Trophoblast cell (in vitro differentiated cells and primary cell): ENCODE results near the gene RPRD1B.

Experiments used
- DNase-seq, 2 donors: peaks; one replicate each; pipeline ENCODE4 v3.0.0-alpha.2; 2016
- H2AFZ ChIP-seq: 2 replicates; pipeline ENCODE4 v1.6.1; 2013; ENCODE audit warnings: low read length, moderate library complexity, mild to moderate bottlenecking; ENCODE audit not compliant: insufficient read depth, poor library complexity
- H2AK5ac ChIP-seq: 2 replicates; pipeline ENCODE4 v1.6.1; 2013; ENCODE audit warnings: mild to moderate bottlenecking, low read length
- H2BK120ac ChIP-seq: 2 replicates; pipeline ENCODE4 v1.6.1; 2013; ENCODE audit warnings: low read length, mild to moderate bottlenecking, moderate library complexity; ENCODE audit not compliant: insufficient read depth, poor library complexity
- H2BK12ac ChIP-seq: 2 replicates; pipeline ENCODE4 v1.6.1; 2013; ENCODE audit warnings: mild to moderate bottlenecking, low read length, moderate library complexity
- H2BK5ac ChIP-seq: 2 replicates; pipeline ENCODE4 v1.6.1; 2013; ENCODE audit warnings: low read length, low read depth, moderate library complexity, mild to moderate bottlenecking; ENCODE audit not compliant: poor library complexity
- H3K14ac ChIP-seq: 2 replicates; pipeline ENCODE4 v1.6.1; 2013; ENCODE audit warnings: mild to moderate bottlenecking, low read length
- H3K18ac ChIP-seq: 2 replicates; pipeline ENCODE4 v1.6.1; 2013; ENCODE audit warnings: mild to moderate bottlenecking, low read length
- H3K23ac ChIP-seq: 2 replicates; pipeline ENCODE4 v1.6.1; 2013; ENCODE audit warnings: low read length
- H3K27ac ChIP-seq: 2 replicates; pipeline ENCODE4 v1.5.1; 2013; ENCODE audit warnings: low read depth, mild to moderate bottlenecking, inconsistent platforms, low read length, moderate library complexity
- H3K27me3 ChIP-seq: 2 replicates; pipeline ENCODE4 v1.6.1; 2013; ENCODE audit warnings: inconsistent platforms, mild to moderate bottlenecking, low read length, moderate library complexity; ENCODE audit not compliant: insufficient read depth
- H3K36me3 ChIP-seq, 2 experiments: 1 replicate in 1 of 2; 2 replicates in 1 of 2; pipeline ENCODE4 v1.6.1; 2013; ENCODE audit warnings: low read length in 2 of 2, mild to moderate bottlenecking in 2 of 2, moderate library complexity in 1 of 2; ENCODE audit not compliant: insufficient read depth in 2 of 2, control insufficient read depth in 1 of 2
- H3K4ac ChIP-seq: 2 replicates; pipeline ENCODE4 v1.6.1; 2013; ENCODE audit warnings: low read depth, mild to moderate bottlenecking, low read length, moderate library complexity
- H3K4me1 ChIP-seq, 2 experiments: 1 replicate in 1 of 2; 2 replicates in 1 of 2; pipeline ENCODE4 v1.6.1; 2013; ENCODE audit warnings: low read length in 2 of 2, mild to moderate bottlenecking in 2 of 2, moderate library complexity in 1 of 2; ENCODE audit not compliant: insufficient read depth in 2 of 2, control insufficient read depth in 1 of 2
- H3K4me2 ChIP-seq: 2 replicates; pipeline ENCODE4 v1.6.1; 2013; ENCODE audit warnings: inconsistent platforms, mild to moderate bottlenecking, low read length, moderate library complexity
- H3K4me3 ChIP-seq: 2 replicates; pipeline ENCODE4 v1.5.1; 2013; ENCODE audit warnings: mild to moderate bottlenecking, low read depth, low read length, inconsistent platforms
- H3K79me1 ChIP-seq: one replicate; pipeline ENCODE4 v1.6.1; 2013; ENCODE audit warnings: low read length
- H3K79me2 ChIP-seq: 2 replicates; pipeline ENCODE4 v1.6.1; 2013; ENCODE audit warnings: low read length, mild to moderate bottlenecking; ENCODE audit not compliant: control insufficient read depth, insufficient read depth, poor library complexity
- H3K9ac ChIP-seq: 2 replicates; pipeline ENCODE4 v1.6.1; 2013; ENCODE audit warnings: mild to moderate bottlenecking, low read length
- H3K9me3 ChIP-seq: 2 replicates; pipeline ENCODE4 v1.6.1; 2013; ENCODE audit warnings: low read depth, mild to moderate bottlenecking, control low read depth, inconsistent platforms, low read length; ENCODE audit not compliant: insufficient read depth
- H4K12ac ChIP-seq: 2 replicates; pipeline ENCODE4 v1.6.1; 2013; ENCODE audit warnings: low read depth, mild to moderate bottlenecking, low read length, moderate library complexity
- H4K8ac ChIP-seq: 2 replicates; pipeline ENCODE4 v1.6.1; 2013; ENCODE audit warnings: low read depth, mild to moderate bottlenecking, low read length, moderate library complexity
- H4K91ac ChIP-seq: one replicate; pipeline ENCODE4 v1.6.1; 2013; ENCODE audit warnings: low read depth, mild to moderate bottlenecking, low read length, moderate library complexity
- WGBS: extraction: QIAGEN DNeasy Blood & Tissue Kit; methylation state at CpG from one replicate; pipeline ENCODE4 v1.1.7; 2013; ENCODE audit warnings: missing lambda C conversion rate; ENCODE audit not compliant: insufficient read length, insufficient coverage; ENCODE audit errors: extremely low coverage; 5-methylcytosine and 5-hydroxymethylcytosine counted together

The RPRD1B gene

DNA sequence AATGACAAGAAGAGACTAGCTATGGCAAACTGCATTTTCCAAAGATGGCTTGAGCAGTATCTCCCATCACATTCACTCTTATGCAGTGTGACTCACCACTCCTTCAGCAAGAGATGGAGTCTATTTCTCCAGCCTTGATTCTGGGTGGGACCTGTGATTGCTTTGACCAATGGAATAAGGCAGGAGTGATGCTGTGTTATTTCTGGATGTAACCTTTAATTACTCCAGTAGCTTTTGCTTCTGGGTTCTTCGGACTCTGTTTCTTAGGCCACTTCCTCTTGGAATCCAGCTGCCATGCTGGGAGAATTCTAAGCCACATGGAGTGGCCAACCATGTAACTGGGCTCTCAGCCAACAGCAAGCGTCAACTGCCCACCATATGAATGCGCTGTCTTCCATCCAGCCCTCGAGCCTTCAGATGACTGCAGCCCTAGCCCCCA is 80.8 kb downstream of the RPRD1B start:
- no peak overlapping the region for H4K12ac ChIP-seq
- peaks cover 6% of the 10 kb centered on the region for H3K79me2 ChIP-seq
- DNase-seq, result no peak
- no peak overlapping the region for H3K23ac ChIP-seq
- H3K4ac ChIP-seq, result no peak overlapping the region
- no peak overlapping the region for H3K14ac ChIP-seq
- WGBS, result no CpG with 5 or more reads among the region's 4 CpGs
- H3K79me1 ChIP-seq, result peaks cover 44% of the 10 kb centered on the region
- no peak overlapping the region for H2AFZ ChIP-seq
- no peak overlapping the region for H3K4me3 ChIP-seq
- H4K91ac ChIP-seq, result peak overlapping the region; percentile 60
- no peak overlapping the region for H3K27ac ChIP-seq
- H3K9ac ChIP-seq, result no peak overlapping the region
- peak overlapping the region; percentile 4 for H2BK5ac ChIP-seq
- H2AK5ac ChIP-seq, result peak overlapping the region; percentile 49
- H3K18ac ChIP-seq, result peak overlapping the region; percentile 25
- peaks cover 19 to 26% of the 10 kb centered on the region in 2 experiments for H3K4me1 ChIP-seq
- H3K4me2 ChIP-seq, result no peak overlapping the region
- no peaks in the 10 kb centered on the region for H3K27me3 ChIP-seq
- H2BK120ac ChIP-seq, result peak overlapping the region; percentile 19
- peak overlapping the region; percentile 70 for H2BK12ac ChIP-seq
- no peaks in the 10 kb centered on the region for H3K9me3 ChIP-seq
- no peak overlapping the region for H4K8ac ChIP-seq
- H3K36me3 ChIP-seq, result no peaks in the 10 kb centered on the region

DNA sequence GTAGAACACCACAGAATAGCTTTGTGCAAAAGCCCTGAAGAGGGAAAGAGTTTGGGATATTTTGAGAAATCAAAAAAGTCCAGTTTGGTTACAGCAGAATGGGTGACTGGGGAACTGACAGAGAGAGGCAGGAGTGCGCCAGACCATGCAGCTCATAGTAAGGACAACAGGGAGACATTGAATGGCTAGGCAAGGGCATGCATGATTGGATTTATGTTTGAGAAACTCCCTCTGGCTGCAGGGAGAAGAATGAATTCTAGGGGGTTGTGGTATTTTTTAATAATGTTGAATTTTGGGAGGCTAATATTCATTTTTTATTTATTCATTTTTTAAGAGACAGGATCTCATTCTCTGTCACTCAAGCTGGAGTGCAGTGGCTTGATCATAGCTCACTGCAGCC is 81.7 kb downstream of the RPRD1B start:
- Histone ChIP-seq H2AFZ (no peak overlapping the region), H3K36me3 (no peaks in the 10 kb centered on the region), H2BK5ac (peak overlapping the region; percentile 54), H4K91ac (no peak overlapping the region), H3K27ac (no peak overlapping the region), H3K14ac (no peak overlapping the region), H3K4me2 (no peak overlapping the region), H3K4me3 (no peak overlapping the region), H3K9ac (no peak overlapping the region), H3K4ac (no peak overlapping the region), H3K9me3 (no peaks in the 10 kb centered on the region), H2BK120ac (peak overlapping the region; percentile 44), H3K27me3 (no peaks in the 10 kb centered on the region), H2AK5ac (no peak overlapping the region), H3K79me1 (peaks cover 48% of the 10 kb centered on the region), H3K79me2 (peaks cover 10% of the 10 kb centered on the region), H3K4me1 (peaks cover 15 to 26% of the 10 kb centered on the region in 2 experiments), H2BK12ac (peak overlapping the region; percentile 56), H4K12ac (no peak overlapping the region), H3K18ac (no peak overlapping the region), H4K8ac (no peak overlapping the region), H3K23ac (no peak overlapping the region)
- no CpG with 5 or more reads among the region's 1 CpG for WGBS
- no peak for DNase-seq

DNA sequence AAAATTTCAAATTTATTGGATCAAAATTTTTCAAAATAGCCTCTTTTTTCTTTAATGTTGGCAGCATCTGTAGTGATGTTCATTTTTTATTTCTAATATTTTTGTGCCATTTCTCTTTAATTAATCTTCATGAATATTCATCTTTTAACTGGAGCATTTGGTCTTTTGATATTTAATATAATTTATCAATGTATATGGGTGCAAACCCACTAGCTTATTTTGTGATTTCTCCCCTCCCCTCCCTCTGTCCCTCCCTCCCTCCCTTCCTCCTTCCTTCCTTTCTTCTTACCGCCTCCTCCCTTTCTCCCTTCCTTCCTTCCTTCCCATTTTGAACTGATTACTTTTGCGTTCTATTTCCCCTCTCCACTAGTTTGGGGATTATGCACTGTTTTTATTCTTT is 82.3 kb downstream of the RPRD1B start:
- H3K23ac ChIP-seq, result no peak overlapping the region
- peaks cover 6% of the 10 kb centered on the region for H3K79me2 ChIP-seq
- H3K4me2 ChIP-seq, result no peak overlapping the region
- no peak overlapping the region for H2AK5ac ChIP-seq
- H2AFZ ChIP-seq, result no peak overlapping the region
- no peak overlapping the region for H3K14ac ChIP-seq
- WGBS, result 100% methylated on average over 1 of the region's 2 CpGs
- no peak overlapping the region for H4K91ac ChIP-seq
- H2BK5ac ChIP-seq, result no peak overlapping the region
- H3K79me1 ChIP-seq, result peaks cover 48% of the 10 kb centered on the region
- H3K36me3 ChIP-seq, result no peaks in the 10 kb centered on the region
- H3K4me1 ChIP-seq, result peaks cover 8 to 19% of the 10 kb centered on the region in 2 experiments
- no peak overlapping the region for H3K4me3 ChIP-seq
- no peak overlapping the region for H3K4ac ChIP-seq
- no peak overlapping the region for H2BK120ac ChIP-seq
- no peaks in the 10 kb centered on the region for H3K9me3 ChIP-seq
- no peak overlapping the region for H3K27ac ChIP-seq
- no peaks in the 10 kb centered on the region for H3K27me3 ChIP-seq
- no peak overlapping the region for H3K9ac ChIP-seq
- no peak overlapping the region for H3K18ac ChIP-seq
- DNase-seq, result no peak
- H4K12ac ChIP-seq, result no peak overlapping the region
- H2BK12ac ChIP-seq, result no peak overlapping the region
- no peak overlapping the region for H4K8ac ChIP-seq

DNA sequence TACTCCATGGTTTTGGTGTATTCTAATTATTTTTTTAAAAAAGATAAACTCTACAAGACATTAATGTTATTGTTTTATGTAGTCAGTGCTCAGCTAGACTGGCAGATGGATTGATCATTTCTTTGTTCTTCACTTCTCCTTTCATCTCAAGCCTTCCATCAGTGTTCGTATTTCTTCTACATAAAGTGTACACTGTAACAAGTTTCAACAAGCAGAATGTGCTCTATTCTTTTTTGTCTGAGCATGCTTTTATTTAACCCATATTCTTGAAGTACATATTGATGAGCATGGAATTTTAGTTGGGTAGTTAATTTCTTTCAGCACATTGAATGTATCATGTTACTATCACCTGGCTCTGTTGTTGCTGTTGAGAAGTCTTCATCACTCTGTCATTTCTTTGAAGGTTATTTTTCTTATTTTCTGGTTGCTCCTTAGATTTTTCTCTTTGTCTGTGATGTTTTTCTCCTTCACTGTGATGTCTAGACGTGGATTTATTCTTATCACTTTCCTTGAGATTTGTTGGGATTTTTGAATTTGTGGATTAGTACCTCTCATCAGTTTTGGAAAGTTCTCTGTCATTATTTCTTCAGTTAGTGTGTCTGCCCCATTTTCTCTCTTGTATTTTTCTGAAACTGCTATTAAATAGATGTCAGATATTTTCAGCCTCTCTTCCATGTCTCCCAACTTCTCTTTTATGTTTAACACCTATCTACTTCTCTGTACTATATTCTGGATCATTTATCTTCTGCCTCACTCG is 83.0 kb downstream of the RPRD1B start:
- Histone ChIP-seq H3K27ac (no peak overlapping the region), H2BK5ac (no peak overlapping the region), H3K79me2 (peaks cover 5% of the 10 kb centered on the region), H3K4ac (no peak overlapping the region), H3K23ac (no peak overlapping the region), H4K12ac (no peak overlapping the region), H2BK120ac (no peak overlapping the region), H3K9ac (no peak overlapping the region), H3K36me3 (no peaks in the 10 kb centered on the region), H3K9me3 (no peaks in the 10 kb centered on the region), H2AK5ac (no peak overlapping the region), H4K8ac (no peak overlapping the region), H4K91ac (no peak overlapping the region), H3K4me2 (no peak overlapping the region), H3K79me1 (peaks cover 44% of the 10 kb centered on the region), H3K18ac (no peak overlapping the region), H2AFZ (no peak overlapping the region), H3K27me3 (no peaks in the 10 kb centered on the region), H2BK12ac (no peak overlapping the region), H3K14ac (no peak overlapping the region), H3K4me1 (peaks cover 6 to 14% of the 10 kb centered on the region in 2 experiments), H3K4me3 (no peak overlapping the region)
- DNase-seq, result no peak
- no CpG with 5 or more reads among the region's 3 CpGs for WGBS
